Lung (tissue), 12 donors: ENCODE data around the gene TCHP. TPM values are rescaled to one million over a fixed set of nuclear protein-coding genes. Genes with fewer than 3 reads are reported as not detected.

Experiments used
- ATAC-seq: fragments of 200-7000 bp; cut with Tn5 transposase; one replicate; pipeline ENCODE4 v1.9.1; 2020; ENCODE audit warnings: moderate number of reproducible peaks; ENCODE audit not compliant: insufficient read depth, low FRiP score
- DNase-seq, 3 donors: peaks; one replicate each; pipeline ENCODE4 v3.0.0-alpha.2; 2013 to 2017
- H3K27ac ChIP-seq, 2 donors: one replicate each; pipeline ENCODE4 v1.5.1; 2013; ENCODE audit warnings: mild to moderate bottlenecking in 2 of 2, moderate library complexity in 2 of 2, control low read depth in 1 of 2, inconsistent platforms in 1 of 2, low read depth in 1 of 2, low read length in 1 of 2
- H3K27me3 ChIP-seq, 3 donors: one replicate each; pipeline ENCODE4 v1.5.1; 2013; ENCODE audit warnings: low read length in 2 of 3; ENCODE audit not compliant: control insufficient read depth in 3 of 3, insufficient read depth in 3 of 3
- H3K36me3 ChIP-seq, 4 donors: one replicate each; pipeline ENCODE4 v1.5.1; 2013; ENCODE audit warnings: low read length in 4 of 4, mild to moderate bottlenecking in 1 of 4, moderate library complexity in 1 of 4; ENCODE audit not compliant: control insufficient read depth in 4 of 4, insufficient read depth in 4 of 4
- H3K4me1 ChIP-seq, 5 donors: one replicate each; pipeline ENCODE4 v1.5.1; 2013; ENCODE audit warnings: low read length in 5 of 5, mild to moderate bottlenecking in 2 of 5, moderate library complexity in 1 of 5; ENCODE audit not compliant: control insufficient read depth in 5 of 5, insufficient read depth in 5 of 5
- H3K4me3 ChIP-seq: one replicate; pipeline ENCODE4 v1.5.1; 2013; ENCODE audit warnings: mild to moderate bottlenecking, control low read depth, moderate library complexity
- H3K9ac ChIP-seq, 2 donors: one replicate each; pipeline ENCODE4 v1.5.1; 2013; ENCODE audit warnings: low read length in 2 of 2, control low read depth in 1 of 2; ENCODE audit not compliant: insufficient read depth in 1 of 2
- H3K9me3 ChIP-seq, 4 donors: one replicate each; pipeline ENCODE4 v1.5.1; 2013; ENCODE audit warnings: low read length in 3 of 4, mild to moderate bottlenecking in 1 of 4, moderate library complexity in 1 of 4; ENCODE audit not compliant: control insufficient read depth in 4 of 4, insufficient read depth in 3 of 4
- WGBS, 2 donors: extraction: QIAGEN DNeasy Blood & Tissue Kit; methylation state at CpG; one replicate each; pipeline ENCODE4 v1.1.7; 2013; 5-methylcytosine and 5-hydroxymethylcytosine counted together
- polyA plus RNA-seq, 2 donors: library from polyadenylated mRNA; stranded (reverse); fragments of 200-250 nt; gene quantifications; one replicate each; pipeline ENCODE4 v1.2.1, GENCODE V29; 2013
- total RNA-seq, 2 donors: library from RNA; depleted of rRNA in 1 of 2; stranded (reverse); fragments of >200 nt in 1 of 2; gene quantifications; one replicate each; pipeline ENCODE4 v1.2.1, GENCODE V29; 2014 to 2021
- TF ChIP-seq, protein P1 (sequence below): IDR thresholded peaks from 2 replicates; pipeline ENCODE4 v1.5.1; 2012; ENCODE audit warnings: mild to moderate bottlenecking; ENCODE audit errors: control extremely low read depth, extremely low read depth
- donor health status: control.
- donor health status: control.
- donor health status: Bipolar disorder and iron deficiency.
- donor health status: healthy.
- donor health status: DM: yes; HTN: yes; CAD: no.

Gene TCHP
- total and polyA plus RNA-seq, 4 donors, result 10.4 to 17.5 (median 12.0) TPM

- H3K27me3 ChIP-seq, result no peaks in the 10 kb centered on the region
- H3K36me3 ChIP-seq, result no peaks in the 10 kb centered on the region
- H3K4me1 ChIP-seq, result peaks cover 0 to 17% (median 8%) of the 10 kb centered on the region in 5 donors
- H3K9me3 ChIP-seq, result no peaks in the 10 kb centered on the region
- no peak for ATAC-seq
- no peak overlapping the region for H3K27ac ChIP-seq
- DNase-seq, result no peak
- TF ChIP-seq, protein P1, sequence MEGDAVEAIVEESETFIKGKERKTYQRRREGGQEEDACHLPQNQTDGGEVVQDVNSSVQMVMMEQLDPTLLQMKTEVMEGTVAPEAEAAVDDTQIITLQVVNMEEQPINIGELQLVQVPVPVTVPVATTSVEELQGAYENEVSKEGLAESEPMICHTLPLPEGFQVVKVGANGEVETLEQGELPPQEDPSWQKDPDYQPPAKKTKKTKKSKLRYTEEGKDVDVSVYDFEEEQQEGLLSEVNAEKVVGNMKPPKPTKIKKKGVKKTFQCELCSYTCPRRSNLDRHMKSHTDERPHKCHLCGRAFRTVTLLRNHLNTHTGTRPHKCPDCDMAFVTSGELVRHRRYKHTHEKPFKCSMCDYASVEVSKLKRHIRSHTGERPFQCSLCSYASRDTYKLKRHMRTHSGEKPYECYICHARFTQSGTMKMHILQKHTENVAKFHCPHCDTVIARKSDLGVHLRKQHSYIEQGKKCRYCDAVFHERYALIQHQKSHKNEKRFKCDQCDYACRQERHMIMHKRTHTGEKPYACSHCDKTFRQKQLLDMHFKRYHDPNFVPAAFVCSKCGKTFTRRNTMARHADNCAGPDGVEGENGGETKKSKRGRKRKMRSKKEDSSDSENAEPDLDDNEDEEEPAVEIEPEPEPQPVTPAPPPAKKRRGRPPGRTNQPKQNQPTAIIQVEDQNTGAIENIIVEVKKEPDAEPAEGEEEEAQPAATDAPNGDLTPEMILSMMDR, result no peak
- WGBS, 2 donors, result 69 to 85% methylated on average over 4 of the region's 4 CpGs
- no peak overlapping the region for H3K9ac ChIP-seq
- no peak overlapping the region for H3K4me3 ChIP-seq
Measured at GRCh38 chr12:109883461-109883860, 16.6 kb upstream of the TCHP start.

- WGBS, 2 donors, result 73 to 81% methylated on average over 10 of the region's 10 CpGs
- H3K27me3 ChIP-seq, result no peaks in the 10 kb centered on the region
- no peak overlapping the region for H3K9ac ChIP-seq
- ATAC-seq, result no peak
- DNase-seq, result no peak
- H3K27ac ChIP-seq, result no peak overlapping the region
- no peaks in the 10 kb centered on the region for H3K36me3 ChIP-seq
- TF ChIP-seq, protein P1, result no peak
- H3K4me1 ChIP-seq, result peaks cover 0 to 5% (median 4%) of the 10 kb centered on the region in 5 donors
- H3K4me3 ChIP-seq, result no peak overlapping the region
- no peaks in the 10 kb centered on the region for H3K9me3 ChIP-seq
Measured at GRCh38 chr12:109885616-109886015, 14.5 kb upstream of the TCHP start.

- WGBS, 2 donors, result 25 to 44% methylated on average over 12 of the region's 12 CpGs
- no peaks in the 10 kb centered on the region for H3K9me3 ChIP-seq
- no peaks in the 10 kb centered on the region for H3K27me3 ChIP-seq
- H3K9ac ChIP-seq, result no peak overlapping the region
- TF ChIP-seq, protein P1, result no peak
- DNase-seq (no peak), ATAC-seq (peak; percentile 56)
- peaks cover 0 to 3% (median 0%) of the 10 kb centered on the region in 5 donors for H3K4me1 ChIP-seq
- H3K27ac ChIP-seq, result peak overlapping the region; percentile 5 to 79
- no peaks in the 10 kb centered on the region for H3K36me3 ChIP-seq
- no peak overlapping the region for H3K4me3 ChIP-seq
Measured at GRCh38 chr12:109888179-109889020, 11.7 kb upstream of the TCHP start.
